Neural progenitor cell (in vitro differentiated cells): ENCODE results near the gene CHGA. TPM values are rescaled to one million over a fixed set of nuclear protein-coding genes. Genes with fewer than 3 reads are reported as not detected.

Experiments used
- DNase-seq: peaks from one replicate; pipeline ENCODE4 v3.0.0-alpha.2; 2016; ENCODE audit warnings: low spot score
- H2AFZ ChIP-seq: fragments of 200-600 bp; sonication (generic); replicated peaks from 2 replicates; pipeline ENCODE4 v1.6.1; 2016; ENCODE audit warnings: antibody characterized with exemption
- H3F3A ChIP-seq: fragments of 200-600 bp; sonication (generic); 2 replicates; pipeline ENCODE4 v1.6.1; 2016; ENCODE audit warnings: antibody characterized with exemption, low read depth
- H3K27ac ChIP-seq: fragments of 200-600 bp; sonication (generic); 2 replicates; pipeline ENCODE4 v1.5.1; 2016; ENCODE audit warnings: mild to moderate bottlenecking
- H3K27me3 ChIP-seq: fragments of 200-600 bp; sonication (generic); 2 replicates; pipeline ENCODE4 v1.6.1; 2016; ENCODE audit warnings: mild to moderate bottlenecking, moderate library complexity
- H3K36me3 ChIP-seq: fragments of 200-600 bp; sonication (generic); 2 replicates; pipeline ENCODE4 v1.5.1; 2016
- H3K4me1 ChIP-seq: fragments of 200-600 bp; sonication (generic); 2 replicates; pipeline ENCODE4 v1.6.1; 2016; ENCODE audit warnings: mixed run types
- H3K4me2 ChIP-seq: fragments of 200-600 bp; sonication (generic); 2 replicates; pipeline ENCODE4 v1.6.1; 2016
- H3K4me3 ChIP-seq: fragments of 200-600 bp; sonication (generic); 2 replicates; pipeline ENCODE4 v1.5.1; 2016
- H3K79me2 ChIP-seq: fragments of 200-600 bp; sonication (generic); 2 replicates; pipeline ENCODE4 v1.6.1; 2016; ENCODE audit warnings: low read depth
- H3K9ac ChIP-seq: fragments of 200-600 bp; sonication (generic); 2 replicates; pipeline ENCODE4 v1.6.1; 2016
- H3K9me3 ChIP-seq: fragments of 200-600 bp; sonication (generic); 2 replicates; pipeline ENCODE4 v1.5.1; 2016; ENCODE audit warnings: low read depth
- H4K20me1 ChIP-seq: fragments of 200-600 bp; sonication (generic); 2 replicates; pipeline ENCODE4 v1.6.1; 2016; ENCODE audit warnings: low read depth
- H3K27ac Mint-ChIP-seq: 3 replicates; pipeline ENCODE4 v1.8.0; 2021; ENCODE audit warnings: mixed read lengths
- H3K27me3 Mint-ChIP-seq: 2 replicates; pipeline ENCODE4 v1.8.0; 2022; ENCODE audit warnings: low read depth, mild to moderate bottlenecking, inconsistent platforms, moderate library complexity, mixed read lengths; ENCODE audit not compliant: insufficient read depth
- H3K36me3 Mint-ChIP-seq: 3 replicates; pipeline ENCODE4 v1.8.0; 2021; ENCODE audit warnings: mixed read lengths
- H3K4me1 Mint-ChIP-seq: 3 replicates; pipeline ENCODE4 v1.8.0; 2021; ENCODE audit warnings: mixed read lengths
- H3K4me3 Mint-ChIP-seq: 3 replicates; pipeline ENCODE4 v1.8.0; 2021; ENCODE audit warnings: mild to moderate bottlenecking, moderate library complexity, mixed read lengths
- H3K9me3 Mint-ChIP-seq: 3 replicates; pipeline ENCODE4 v1.8.0; 2020; ENCODE audit warnings: mixed read lengths
- CTCF ChIP-seq: fragments of 200-600 bp; sonication (generic); IDR thresholded peaks from 2 replicates; pipeline ENCODE4 v1.5.1; 2017; ENCODE audit warnings: antibody characterized with exemption, mild to moderate bottlenecking
- EZH2 ChIP-seq: fragments of 200-600 bp; sonication (generic); IDR thresholded peaks from 2 replicates; pipeline ENCODE4 v1.6.1; 2017; ENCODE audit warnings: antibody characterized with exemption, mild to moderate bottlenecking, moderate library complexity
- EZH2phosphoT487 ChIP-seq: fragments of 200-600 bp; sonication (generic); IDR thresholded peaks from 2 replicates; pipeline ENCODE4 v1.6.1; 2017; ENCODE audit warnings: antibody characterized with exemption
- total RNA-seq: library from RNA; depleted of rRNA; stranded (reverse); fragments of >200 nt; gene quantifications from 2 replicates; pipeline ENCODE4 v1.2.3, GENCODE V29; 2015; ENCODE audit warnings: low replicate concordance

The CHGA gene
- total RNA-seq, 1 donor from 2014 or later, result not detected

- Histone ChIP-seq H3K27me3 (peaks cover 30% of the 10 kb centered on the region), H3K79me2 (no peaks in the 10 kb centered on the region), H3K27ac (no peak overlapping the region), H3K4me1 (peaks cover 6% of the 10 kb centered on the region), H3K9ac (no peak overlapping the region), H3K36me3 (no peaks in the 10 kb centered on the region), H2AFZ (no peak overlapping the region), H4K20me1 (no peaks in the 10 kb centered on the region), H3K4me2 (no peak overlapping the region), H3K9me3 (no peaks in the 10 kb centered on the region), H3K4me3 (no peak overlapping the region), H3F3A (no peaks in the 10 kb centered on the region)
- no peak for DNase-seq
- peaks cover 7% of the 10 kb centered on the region for H3K4me1 Mint-ChIP-seq
- TF ChIP-seq CTCF (no peak), EZH2 (no peak), EZH2phosphoT487 (no peak)
- H3K4me3 Mint-ChIP-seq, result no peak overlapping the region
- no peak overlapping the region for H3K27ac Mint-ChIP-seq
- H3K9me3 Mint-ChIP-seq, result no peaks in the 10 kb centered on the region
- H3K27me3 Mint-ChIP-seq, result peaks cover 19% of the 10 kb centered on the region
- no peaks in the 10 kb centered on the region for H3K36me3 Mint-ChIP-seq
These were observed 22.3 kb upstream of the CHGA start for GRCh38 chr14:92900660-92901059.

GRCh38 chr14:92902191-92902590 lies 20.8 kb upstream of the CHGA start:
- no peak overlapping the region for H3K4me3 ChIP-seq
- no peaks in the 10 kb centered on the region for H3K36me3 Mint-ChIP-seq
- H3K27ac ChIP-seq, result no peak overlapping the region
- H3K79me2 ChIP-seq, result no peaks in the 10 kb centered on the region
- H2AFZ ChIP-seq, result peak overlapping the region; percentile 23
- H3K4me3 Mint-ChIP-seq, result no peak overlapping the region
- no peak overlapping the region for H3K9ac ChIP-seq
- no peaks in the 10 kb centered on the region for H3F3A ChIP-seq
- no peak for TF ChIP-seq EZH2phosphoT487
- TF ChIP-seq CTCF, result no peak
- no peak for TF ChIP-seq EZH2
- H3K27me3 Mint-ChIP-seq, result peaks cover 19% of the 10 kb centered on the region
- no peak overlapping the region for H3K27ac Mint-ChIP-seq
- H3K9me3 ChIP-seq, result no peaks in the 10 kb centered on the region
- DNase-seq, result no peak
- no peaks in the 10 kb centered on the region for H3K36me3 ChIP-seq
- no peaks in the 10 kb centered on the region for H4K20me1 ChIP-seq
- H3K9me3 Mint-ChIP-seq, result no peaks in the 10 kb centered on the region
- peaks cover 7% of the 10 kb centered on the region for H3K4me1 Mint-ChIP-seq
- H3K27me3 ChIP-seq, result peaks cover 30% of the 10 kb centered on the region
- H3K4me1 ChIP-seq, result peaks cover 6% of the 10 kb centered on the region
- no peak overlapping the region for H3K4me2 ChIP-seq

GRCh38 chr14:92902726-92903125 lies 20.2 kb upstream of the CHGA start:
- H2AFZ ChIP-seq, result peak overlapping the region; percentile 23
- DNase-seq, result peak; percentile 69
- no peak overlapping the region for H3K4me3 Mint-ChIP-seq

More at GRCh38 chr14:92902726-92903125, 20.2 kb upstream of the CHGA start:
- Histone ChIP-seq H3K79me2 (no peaks in the 10 kb centered on the region), H3K27me3 (peaks cover 30% of the 10 kb centered on the region), H3K9ac (no peak overlapping the region), H3K4me2 (peak overlapping the region; percentile 58), H3K36me3 (no peaks in the 10 kb centered on the region), H3K9me3 (no peaks in the 10 kb centered on the region), H4K20me1 (no peaks in the 10 kb centered on the region), H3K4me3 (no peak overlapping the region), H3F3A (no peaks in the 10 kb centered on the region), H3K4me1 (peaks cover 6% of the 10 kb centered on the region), H3K27ac (no peak overlapping the region)
- no peaks in the 10 kb centered on the region for H3K36me3 Mint-ChIP-seq
- TF ChIP-seq CTCF (no peak), EZH2 (no peak), EZH2phosphoT487 (no peak)
- H3K4me1 Mint-ChIP-seq, result peaks cover 7% of the 10 kb centered on the region
- no peaks in the 10 kb centered on the region for H3K9me3 Mint-ChIP-seq
- peaks cover 19% of the 10 kb centered on the region for H3K27me3 Mint-ChIP-seq
- no peak overlapping the region for H3K27ac Mint-ChIP-seq
